Panc1 (cell line): ENCODE measurements around the gene GLIS1.
"Not testable (repeated sequence)": the region's sequence is repeated elsewhere in the genome, so short reads cannot be mapped to it uniquely, and the experiment has no call there.

Source experiments
- CTCF ChIP-seq: fragments of 450-650 bp; IDR thresholded peaks from 2 replicates; pipeline ENCODE4 v1.5.1; 2017; ENCODE audit warnings: mild to moderate bottlenecking
- POLR2AphosphoS5 ChIP-seq: IDR thresholded peaks from 2 replicates; pipeline ENCODE4 v1.6.1; 2012; ENCODE audit warnings: mild to moderate bottlenecking, low read depth, low read length, moderate library complexity
- SIN3A ChIP-seq: IDR thresholded peaks from 2 replicates; pipeline ENCODE4 v1.6.1; 2012; ENCODE audit warnings: low read depth, mild to moderate bottlenecking, low read length, moderate library complexity, borderline replicate concordance; ENCODE audit not compliant: insufficient read depth
- TCF7L2 ChIP-seq: IDR thresholded peaks from 2 replicates; pipeline ENCODE4 v1.6.1; 2011; ENCODE audit warnings: mild to moderate bottlenecking, low read depth, low read length, inconsistent platforms
- TF ChIP-seq, protein P1 (sequence below), 2 experiments: IDR thresholded peaks; 2 replicates each; pipeline ENCODE4 v1.6.1; 2011 to 2012; ENCODE audit warnings: low read depth in 2 of 2, control low read depth in 1 of 2, low read length in 1 of 2, mild to moderate bottlenecking in 1 of 2, moderate library complexity in 1 of 2; ENCODE audit not compliant: insufficient read depth in 1 of 2

DNA sequence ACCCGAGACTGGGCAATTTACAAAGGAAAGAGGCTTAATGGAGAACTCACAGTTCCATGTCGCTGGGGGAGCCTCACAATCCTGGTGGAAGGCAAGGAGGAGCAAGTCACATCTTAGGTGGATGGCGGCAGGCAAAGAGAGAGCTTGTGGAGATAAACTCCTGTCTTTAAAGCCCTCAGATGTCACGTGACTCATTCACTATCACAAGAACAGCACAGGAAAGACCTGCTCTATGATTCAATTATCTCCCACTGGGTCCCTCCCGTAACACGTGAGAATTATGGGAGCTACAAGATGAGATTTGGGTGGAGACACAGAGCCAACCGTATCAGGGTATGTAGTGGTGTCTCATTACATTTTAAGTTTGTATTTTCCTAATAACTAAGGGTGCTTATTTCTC lies 21.5 kb upstream of the GLIS1 start:
- TF ChIP-seq CTCF, SIN3A, POLR2AphosphoS5, TCF7L2: not testable (repeated sequence)
- TF ChIP-seq, protein P1, sequence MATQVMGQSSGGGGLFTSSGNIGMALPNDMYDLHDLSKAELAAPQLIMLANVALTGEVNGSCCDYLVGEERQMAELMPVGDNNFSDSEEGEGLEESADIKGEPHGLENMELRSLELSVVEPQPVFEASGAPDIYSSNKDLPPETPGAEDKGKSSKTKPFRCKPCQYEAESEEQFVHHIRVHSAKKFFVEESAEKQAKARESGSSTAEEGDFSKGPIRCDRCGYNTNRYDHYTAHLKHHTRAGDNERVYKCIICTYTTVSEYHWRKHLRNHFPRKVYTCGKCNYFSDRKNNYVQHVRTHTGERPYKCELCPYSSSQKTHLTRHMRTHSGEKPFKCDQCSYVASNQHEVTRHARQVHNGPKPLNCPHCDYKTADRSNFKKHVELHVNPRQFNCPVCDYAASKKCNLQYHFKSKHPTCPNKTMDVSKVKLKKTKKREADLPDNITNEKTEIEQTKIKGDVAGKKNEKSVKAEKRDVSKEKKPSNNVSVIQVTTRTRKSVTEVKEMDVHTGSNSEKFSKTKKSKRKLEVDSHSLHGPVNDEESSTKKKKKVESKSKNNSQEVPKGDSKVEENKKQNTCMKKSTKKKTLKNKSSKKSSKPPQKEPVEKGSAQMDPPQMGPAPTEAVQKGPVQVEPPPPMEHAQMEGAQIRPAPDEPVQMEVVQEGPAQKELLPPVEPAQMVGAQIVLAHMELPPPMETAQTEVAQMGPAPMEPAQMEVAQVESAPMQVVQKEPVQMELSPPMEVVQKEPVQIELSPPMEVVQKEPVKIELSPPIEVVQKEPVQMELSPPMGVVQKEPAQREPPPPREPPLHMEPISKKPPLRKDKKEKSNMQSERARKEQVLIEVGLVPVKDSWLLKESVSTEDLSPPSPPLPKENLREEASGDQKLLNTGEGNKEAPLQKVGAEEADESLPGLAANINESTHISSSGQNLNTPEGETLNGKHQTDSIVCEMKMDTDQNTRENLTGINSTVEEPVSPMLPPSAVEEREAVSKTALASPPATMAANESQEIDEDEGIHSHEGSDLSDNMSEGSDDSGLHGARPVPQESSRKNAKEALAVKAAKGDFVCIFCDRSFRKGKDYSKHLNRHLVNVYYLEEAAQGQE (IDR thresholded peaks at IDR 0.05; ENCODE audit: insufficient read depth in 1 of 2, low read depth in 2 of 2, low read length in 1 of 2) = not testable (repeated sequence)
